ENCODE data around the gene PACRG.

Gene PACRG

DNA sequence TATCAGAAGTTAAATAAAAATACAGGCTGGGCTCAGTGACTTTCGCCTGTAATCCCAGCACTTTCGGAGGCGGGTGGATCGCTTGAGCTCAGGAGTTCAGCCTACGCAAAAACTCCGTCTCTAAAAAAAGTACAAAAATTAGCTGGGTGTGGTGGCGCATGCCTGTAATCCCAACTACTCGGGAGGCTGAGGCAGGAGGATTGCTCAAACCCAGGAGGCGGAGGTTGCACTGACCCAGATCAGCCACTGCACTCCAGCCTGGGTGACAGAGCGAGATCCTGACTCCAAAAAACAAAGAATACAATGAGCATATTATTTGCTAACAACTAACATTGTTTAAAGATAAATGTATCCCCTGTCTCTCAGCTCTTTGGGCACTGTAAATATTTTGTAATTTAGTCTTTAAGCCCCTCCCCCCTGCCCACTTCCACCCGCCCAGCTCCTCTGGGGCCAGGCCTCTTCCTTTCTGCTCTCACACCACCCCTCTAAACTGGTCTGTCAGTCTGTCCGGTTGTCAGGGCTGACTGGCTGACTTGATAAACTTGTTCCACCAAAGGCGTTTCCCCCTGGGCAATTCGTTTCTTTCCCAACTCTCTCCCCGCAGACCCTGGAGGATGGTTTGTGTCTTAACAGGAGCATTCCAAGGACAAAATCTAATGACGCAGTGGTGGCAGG, 624.4 kb downstream of the PACRG start:
- Histone ChIP-seq H3K27ac (ENCODE audit: insufficient read depth, low read depth, low read length, poor library complexity, severe bottlenecking) (no peak overlapping the region), H3K36me3 (ENCODE audit: control insufficient read depth, insufficient read depth, low read length) (no peaks in the 10 kb centered on the region), H3K4me3 (ENCODE audit: insufficient read depth, low read depth, low read length) (no peak overlapping the region), H3K9me3 (ENCODE audit: control insufficient read depth, low read length) (no peaks in the 10 kb centered on the region), H3K4me1 (ENCODE audit: control insufficient read depth, insufficient read depth, low read length) (no peaks in the 10 kb centered on the region), H3K27me3 (ENCODE audit: control insufficient read depth, insufficient read depth, low read length, poor library complexity, severe bottlenecking) (no peaks in the 10 kb centered on the region)
- 90 to 91% methylated on average over 16 of the region's 16 CpGs for WGBS, 2 experiments

DNA sequence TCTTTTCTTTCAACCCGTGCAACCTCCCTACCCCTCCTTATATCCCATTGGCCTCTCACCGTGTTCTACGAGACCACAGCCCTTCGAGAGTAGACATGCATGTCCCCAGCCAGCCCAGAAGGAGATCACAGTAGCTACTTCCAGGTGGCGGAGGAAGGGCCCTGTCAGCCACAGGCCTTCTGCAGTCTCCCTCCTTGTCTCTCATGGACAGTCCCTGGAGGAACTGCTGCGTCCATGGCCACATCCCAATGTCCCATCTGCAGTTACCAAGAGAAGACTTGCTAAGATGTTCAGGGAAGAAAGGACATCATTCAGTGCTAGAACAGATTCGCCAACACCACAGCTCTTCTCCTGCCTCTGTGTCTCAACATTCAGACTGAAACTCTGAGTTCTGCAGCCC, 625.2 kb downstream of the PACRG start:
- no peak overlapping the region for H3K27ac ChIP-seq (ENCODE audit: insufficient read depth, low read depth, low read length, poor library complexity, severe bottlenecking)
- no peaks in the 10 kb centered on the region for H3K27me3 ChIP-seq (ENCODE audit: control insufficient read depth, insufficient read depth, low read length, poor library complexity, severe bottlenecking)
- H3K9me3 ChIP-seq (ENCODE audit: control insufficient read depth, low read length), result no peaks in the 10 kb centered on the region
- 92 to 95% methylated on average over 7 of the region's 7 CpGs for WGBS, 2 experiments
- H3K4me1 ChIP-seq (ENCODE audit: control insufficient read depth, insufficient read depth, low read length), result no peaks in the 10 kb centered on the region
- H3K36me3 ChIP-seq (ENCODE audit: control insufficient read depth, insufficient read depth, low read length), result no peaks in the 10 kb centered on the region
- H3K4me3 ChIP-seq (ENCODE audit: insufficient read depth, low read depth, low read length), result no peak overlapping the region

DNA sequence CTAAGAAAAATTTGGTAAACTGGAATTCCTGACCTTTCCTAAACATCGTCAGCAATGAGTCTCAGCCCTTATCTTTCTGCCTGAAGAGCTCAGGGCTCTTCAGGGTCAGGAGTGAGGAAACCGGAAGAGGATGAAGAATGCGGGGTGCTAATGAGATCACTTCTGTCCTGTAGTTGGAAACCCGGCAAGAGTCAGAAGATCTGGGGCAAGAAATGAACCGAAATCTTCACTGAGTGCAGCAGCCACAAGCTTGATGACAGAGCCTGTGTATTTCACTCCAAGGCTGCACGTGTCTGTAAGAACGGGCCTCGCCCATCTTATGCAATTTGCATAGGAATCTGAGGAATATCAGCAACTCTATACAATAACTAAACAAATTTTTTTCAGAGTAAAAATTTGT, 626.3 kb downstream of the PACRG start:
- H3K9me3 ChIP-seq (ENCODE audit: control insufficient read depth, low read length), result no peaks in the 10 kb centered on the region
- no peak overlapping the region for H3K4me3 ChIP-seq (ENCODE audit: insufficient read depth, low read depth, low read length)
- 89 to 92% methylated on average over 8 of the region's 8 CpGs for WGBS, 2 experiments
- no peaks in the 10 kb centered on the region for H3K4me1 ChIP-seq (ENCODE audit: control insufficient read depth, insufficient read depth, low read length)
- no peaks in the 10 kb centered on the region for H3K36me3 ChIP-seq (ENCODE audit: control insufficient read depth, insufficient read depth, low read length)
- no peak overlapping the region for H3K27ac ChIP-seq (ENCODE audit: insufficient read depth, low read depth, low read length, poor library complexity, severe bottlenecking)
- H3K27me3 ChIP-seq (ENCODE audit: control insufficient read depth, insufficient read depth, low read length, poor library complexity, severe bottlenecking), result no peaks in the 10 kb centered on the region

DNA sequence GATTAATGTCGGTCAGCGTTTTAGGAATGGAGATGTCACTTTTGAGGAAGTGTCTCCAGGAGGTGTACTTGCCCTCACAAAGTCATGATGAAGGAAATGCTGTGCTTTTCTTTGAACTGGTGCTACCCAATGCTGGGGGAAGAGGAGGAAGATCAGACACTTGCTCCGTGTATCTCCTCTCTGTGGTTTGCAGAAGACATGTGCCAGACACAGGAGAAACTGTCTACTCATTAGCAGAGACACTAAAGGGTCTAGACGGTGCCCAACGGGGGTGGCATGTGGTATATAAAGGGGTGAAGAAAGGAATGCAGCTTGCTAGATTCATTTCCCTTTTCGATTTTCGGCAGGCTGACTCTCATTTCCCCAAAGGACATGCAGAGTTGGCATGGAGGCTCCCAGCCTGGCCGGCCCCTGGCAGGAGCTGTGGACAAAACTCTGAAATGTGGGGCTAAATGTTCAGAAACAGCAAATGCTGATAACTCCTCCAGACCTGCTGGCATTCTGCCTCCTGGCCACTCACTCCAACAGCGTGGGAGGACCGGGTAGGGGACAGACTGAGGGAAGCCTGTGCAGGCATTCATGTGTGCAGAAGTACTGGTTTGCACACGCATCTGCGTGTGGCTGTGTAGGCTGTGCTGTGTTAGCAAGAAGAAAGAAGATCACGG, 627.1 kb downstream of the PACRG start:
- WGBS, 2 experiments, result 92 to 93% methylated on average over 13 of the region's 13 CpGs
- Histone ChIP-seq H3K9me3 (ENCODE audit: control insufficient read depth, low read length) (no peaks in the 10 kb centered on the region), H3K36me3 (ENCODE audit: control insufficient read depth, insufficient read depth, low read length) (no peaks in the 10 kb centered on the region), H3K27me3 (ENCODE audit: control insufficient read depth, insufficient read depth, low read length, poor library complexity, severe bottlenecking) (no peaks in the 10 kb centered on the region), H3K4me1 (ENCODE audit: control insufficient read depth, insufficient read depth, low read length) (no peaks in the 10 kb centered on the region), H3K27ac (ENCODE audit: insufficient read depth, low read depth, low read length, poor library complexity, severe bottlenecking) (no peak overlapping the region), H3K4me3 (ENCODE audit: insufficient read depth, low read depth, low read length) (no peak overlapping the region)

DNA sequence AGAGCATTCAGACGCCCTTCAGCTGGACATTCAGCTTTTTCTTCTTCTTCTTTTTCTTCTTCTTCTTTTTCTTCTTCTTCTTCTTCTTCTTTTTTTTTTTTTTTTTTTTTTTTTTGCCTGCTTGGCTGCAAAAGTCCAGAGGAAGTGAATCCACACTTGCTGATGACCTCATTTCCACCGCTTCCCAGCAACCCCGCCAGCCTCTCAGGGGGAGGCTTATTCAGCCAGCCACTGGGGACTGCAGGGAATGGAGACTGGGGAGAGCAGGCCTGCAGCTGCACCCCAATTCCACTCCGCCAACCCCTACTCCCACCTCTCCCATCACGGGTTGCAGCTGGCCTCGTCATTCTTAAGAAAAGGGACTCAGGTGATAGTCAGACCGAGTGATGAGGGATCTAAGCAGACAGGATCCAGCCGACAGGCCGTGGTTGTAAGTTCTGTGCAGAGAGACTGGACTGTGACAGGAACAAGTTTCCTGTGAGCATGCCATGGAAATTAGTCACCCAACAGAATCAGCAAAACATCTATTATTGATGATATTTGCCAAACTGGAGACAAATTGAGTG, 627.7 kb downstream of the PACRG start:
- Histone ChIP-seq H3K4me1 (ENCODE audit: control insufficient read depth, insufficient read depth, low read length) (no peaks in the 10 kb centered on the region), H3K27ac (ENCODE audit: insufficient read depth, low read depth, low read length, poor library complexity, severe bottlenecking) (no peak overlapping the region), H3K4me3 (ENCODE audit: insufficient read depth, low read depth, low read length) (no peak overlapping the region), H3K27me3 (ENCODE audit: control insufficient read depth, insufficient read depth, low read length, poor library complexity, severe bottlenecking) (no peaks in the 10 kb centered on the region), H3K9me3 (ENCODE audit: control insufficient read depth, low read length) (no peaks in the 10 kb centered on the region), H3K36me3 (ENCODE audit: control insufficient read depth, insufficient read depth, low read length) (no peaks in the 10 kb centered on the region)
- 76 to 87% methylated on average over 9 of the region's 9 CpGs for whole genome bisulfite sequencing, 2 experiments

DNA sequence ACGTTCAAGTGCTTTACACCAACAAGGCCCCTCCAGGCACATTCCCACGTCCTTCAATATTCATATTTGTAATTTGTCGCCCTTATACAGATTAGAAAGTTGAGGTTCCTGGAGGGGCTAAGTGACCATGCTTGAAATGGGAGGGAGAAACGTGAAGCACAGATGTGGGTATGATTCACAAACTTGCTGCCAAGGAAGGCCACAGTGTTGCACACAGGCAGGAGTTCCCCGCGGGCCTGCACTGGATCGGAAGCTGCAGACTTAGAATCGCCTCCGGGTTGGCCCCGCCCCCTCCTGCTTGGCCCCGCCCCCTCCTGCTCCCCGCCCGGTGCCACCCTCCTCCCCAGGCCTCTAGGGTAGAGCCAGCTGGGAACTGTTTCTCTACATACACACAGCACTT, 628.5 kb downstream of the PACRG start:
- H3K4me3 ChIP-seq (ENCODE audit: insufficient read depth, low read depth, low read length), result no peak overlapping the region

DNA sequence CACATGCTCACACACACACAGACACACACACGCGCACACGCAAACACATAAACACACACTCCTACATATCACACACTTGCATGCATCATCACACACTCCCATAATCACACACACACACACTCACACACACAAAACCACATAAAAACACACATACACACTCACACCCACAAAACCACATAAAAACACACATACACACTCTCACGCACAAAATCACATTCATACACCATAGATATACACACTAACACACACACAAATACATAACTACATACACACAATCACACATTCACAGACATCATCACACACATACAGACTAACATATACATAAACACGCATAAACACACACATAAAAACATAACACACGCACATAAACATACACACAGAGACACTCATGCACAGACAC, 629.0 kb downstream of the PACRG start:
- Histone ChIP-seq H3K4me3 (ENCODE audit: insufficient read depth, low read depth, low read length) (no peak overlapping the region), H3K9me3 (ENCODE audit: control insufficient read depth, low read length) (no peaks in the 10 kb centered on the region), H3K36me3 (ENCODE audit: control insufficient read depth, insufficient read depth, low read length) (no peaks in the 10 kb centered on the region), H3K27me3 (ENCODE audit: control insufficient read depth, insufficient read depth, low read length, poor library complexity, severe bottlenecking) (no peaks in the 10 kb centered on the region), H3K27ac (ENCODE audit: insufficient read depth, low read depth, low read length, poor library complexity, severe bottlenecking) (no peak overlapping the region), H3K4me1 (ENCODE audit: control insufficient read depth, insufficient read depth, low read length) (no peaks in the 10 kb centered on the region)
- WGBS, 2 experiments, result 89 to 91% methylated on average over 6 of the region's 6 CpGs

More for the DNA sequence above, 628.5 kb downstream of the PACRG start:
- 46 to 55% methylated on average over 9 to 12 of the region's 13 CpGs for WGBS, 2 experiments
- no peaks in the 10 kb centered on the region for H3K4me1 ChIP-seq (ENCODE audit: control insufficient read depth, insufficient read depth, low read length)
- H3K27me3 ChIP-seq (ENCODE audit: control insufficient read depth, insufficient read depth, low read length, poor library complexity, severe bottlenecking), result no peaks in the 10 kb centered on the region
- H3K36me3 ChIP-seq (ENCODE audit: control insufficient read depth, insufficient read depth, low read length), result no peaks in the 10 kb centered on the region
- H3K9me3 ChIP-seq (ENCODE audit: control insufficient read depth, low read length), result no peaks in the 10 kb centered on the region
- no peak overlapping the region for H3K27ac ChIP-seq (ENCODE audit: insufficient read depth, low read depth, low read length, poor library complexity, severe bottlenecking)

DNA sequence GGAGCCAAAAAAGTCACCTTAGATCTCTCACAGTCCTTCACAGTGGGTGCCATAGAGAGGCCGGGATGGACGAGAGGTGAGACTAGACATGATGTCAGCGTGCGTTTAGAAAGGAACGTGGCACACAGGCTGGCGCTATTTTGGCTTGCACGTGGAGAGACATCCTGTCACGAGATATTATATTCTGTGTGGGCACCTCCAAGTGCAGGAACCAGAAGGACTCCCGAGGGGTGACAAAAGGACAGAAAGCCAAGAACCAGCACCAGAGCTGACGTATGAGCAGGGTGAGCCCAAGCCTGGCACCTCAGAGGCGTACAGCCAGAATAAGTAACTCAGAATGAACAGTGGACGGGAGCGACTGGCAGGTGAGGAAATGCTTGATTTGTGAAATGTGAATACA, 636.9 kb downstream of the PACRG start:
- WGBS, 2 experiments, result 95% methylated on average over 13 of the region's 13 CpGs
- Histone ChIP-seq H3K27me3 (ENCODE audit: control insufficient read depth, insufficient read depth, low read length, poor library complexity, severe bottlenecking) (no peaks in the 10 kb centered on the region), H3K27ac (ENCODE audit: insufficient read depth, low read depth, low read length, poor library complexity, severe bottlenecking) (no peak overlapping the region), H3K4me3 (ENCODE audit: insufficient read depth, low read depth, low read length) (no peak overlapping the region), H3K4me1 (ENCODE audit: control insufficient read depth, insufficient read depth, low read length) (no peaks in the 10 kb centered on the region), H3K36me3 (ENCODE audit: control insufficient read depth, insufficient read depth, low read length) (no peaks in the 10 kb centered on the region), H3K9me3 (ENCODE audit: control insufficient read depth, low read length) (no peaks in the 10 kb centered on the region)
